ENCODE measurements around the gene TOPBP1. TPM values are rescaled to one million over a fixed set of nuclear protein-coding genes. Genes with fewer than 3 reads are reported as not detected.
A peak's percentile ranks its signal among the peaks of the same experiment; 100 is the strongest.

TOPBP1 gene
- total and polyA plus RNA-seq, 2 of the 8 experiments (the other 6 are each of a cell fraction or from before 2014, with no cell fraction given): 19.7 to 35.9 TPM

DNA sequence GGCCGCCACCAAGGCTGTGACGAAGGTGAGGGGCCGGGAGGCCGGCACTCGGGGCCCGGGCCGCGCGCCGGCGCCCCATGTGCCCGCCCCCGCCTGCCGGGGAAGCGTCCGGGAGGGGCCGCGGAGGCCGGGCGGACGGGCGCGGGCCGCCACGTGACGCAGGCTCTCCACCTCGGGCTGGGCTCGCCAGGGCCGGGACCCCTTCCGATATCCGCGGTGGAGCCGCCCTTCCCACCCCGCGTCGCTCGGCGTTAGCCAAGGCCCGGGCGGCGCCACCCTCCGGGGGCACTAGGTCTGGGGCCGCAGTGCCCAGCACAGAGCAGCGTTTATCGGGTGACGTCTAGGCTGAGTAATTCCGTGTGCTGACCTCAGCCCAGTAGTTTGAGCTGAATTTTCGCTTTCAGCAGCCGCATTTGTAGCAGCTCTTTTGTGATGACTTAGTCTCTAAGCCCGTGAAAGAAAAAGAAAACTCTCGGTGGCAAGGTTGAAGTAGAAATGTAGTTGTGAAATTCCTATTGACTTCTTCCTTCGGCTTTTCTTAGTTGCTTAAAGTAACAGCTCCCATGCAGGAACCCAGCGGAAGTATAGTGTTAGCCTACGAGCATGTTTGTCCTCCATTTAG lies 87.4 kb downstream of the TOPBP1 start (continued):
- TF ChIP-seq, protein P1, sequence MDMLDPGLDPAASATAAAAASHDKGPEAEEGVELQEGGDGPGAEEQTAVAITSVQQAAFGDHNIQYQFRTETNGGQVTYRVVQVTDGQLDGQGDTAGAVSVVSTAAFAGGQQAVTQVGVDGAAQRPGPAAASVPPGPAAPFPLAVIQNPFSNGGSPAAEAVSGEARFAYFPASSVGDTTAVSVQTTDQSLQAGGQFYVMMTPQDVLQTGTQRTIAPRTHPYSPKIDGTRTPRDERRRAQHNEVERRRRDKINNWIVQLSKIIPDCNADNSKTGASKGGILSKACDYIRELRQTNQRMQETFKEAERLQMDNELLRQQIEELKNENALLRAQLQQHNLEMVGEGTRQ (IDR thresholded peaks at IDR 0.05; ENCODE audit: low read length): peak; percentile 61; the same call in 1 of the 2 replicates
- TF ChIP-seq SIN3A (conservative IDR thresholded peaks at IDR 0.05 in 1 of 2, IDR thresholded peaks at IDR 0.05 in 1 of 2; ENCODE audit: low read depth in 1 of 2, low read length in 2 of 2): no peak
- TF ChIP-seq, protein P2, sequence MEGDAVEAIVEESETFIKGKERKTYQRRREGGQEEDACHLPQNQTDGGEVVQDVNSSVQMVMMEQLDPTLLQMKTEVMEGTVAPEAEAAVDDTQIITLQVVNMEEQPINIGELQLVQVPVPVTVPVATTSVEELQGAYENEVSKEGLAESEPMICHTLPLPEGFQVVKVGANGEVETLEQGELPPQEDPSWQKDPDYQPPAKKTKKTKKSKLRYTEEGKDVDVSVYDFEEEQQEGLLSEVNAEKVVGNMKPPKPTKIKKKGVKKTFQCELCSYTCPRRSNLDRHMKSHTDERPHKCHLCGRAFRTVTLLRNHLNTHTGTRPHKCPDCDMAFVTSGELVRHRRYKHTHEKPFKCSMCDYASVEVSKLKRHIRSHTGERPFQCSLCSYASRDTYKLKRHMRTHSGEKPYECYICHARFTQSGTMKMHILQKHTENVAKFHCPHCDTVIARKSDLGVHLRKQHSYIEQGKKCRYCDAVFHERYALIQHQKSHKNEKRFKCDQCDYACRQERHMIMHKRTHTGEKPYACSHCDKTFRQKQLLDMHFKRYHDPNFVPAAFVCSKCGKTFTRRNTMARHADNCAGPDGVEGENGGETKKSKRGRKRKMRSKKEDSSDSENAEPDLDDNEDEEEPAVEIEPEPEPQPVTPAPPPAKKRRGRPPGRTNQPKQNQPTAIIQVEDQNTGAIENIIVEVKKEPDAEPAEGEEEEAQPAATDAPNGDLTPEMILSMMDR (IDR thresholded peaks at IDR 0.05; ENCODE audit: control extremely low read depth in 1 of 3, insufficient read depth in 1 of 3, low read depth in 1 of 3, low read length in 3 of 3): 0 out of 4 replicates have a peak, but pooled peaks of 1 of the 3 experiments have one; percentile 5
- TF ChIP-seq PHF8 (conservative IDR thresholded peaks at IDR 0.05; ENCODE audit: low read depth, low read length): peak; percentile 42; the same call in 1 of the 2 replicates
- no peak for TF ChIP-seq SRF (IDR thresholded peaks at IDR 0.05; ENCODE audit: low read depth, low read length)
- TF ChIP-seq TBP (IDR thresholded peaks at IDR 0.05; ENCODE audit: low read depth, low read length): peak; percentile 33; the same call in 1 of the 2 replicates
- TF ChIP-seq POLR2AphosphoS5 (IDR thresholded peaks at IDR 0.05; ENCODE audit: low read depth, low read length): peak; percentile 24; the same call in 1 of the 2 replicates

All from H1 (cell line).